Activated CD8-positive, alpha-beta T cell treated with anti-CD3 and anti-CD28 coated beads for 36 hours (primary cell): ENCODE results near the gene SLC25A18. TPM values are rescaled to one million over a fixed set of nuclear protein-coding genes. Genes with fewer than 3 reads are reported as not detected.

Experiments
- ATAC-seq: fragments of 200-7000 bp; cut with Tn5 transposase; one replicate; pipeline ENCODE4 v1.10.0; 2021; ENCODE audit warnings: mild to moderate bottlenecking, moderate library complexity
- CTCF ChIA-PET: fragments of 350-600 bp; sonication (Branson Sonifier 250); formaldehyde crosslinking; loops from one replicate; lab custom pipeline; 2021; ENCODE audit warnings: antibody characterized with exemption; lab: Charles Lee
- POLR2A ChIA-PET: fragments of 350-600 bp; sonication (Branson Sonifier 250); formaldehyde crosslinking; loops from one replicate; lab custom pipeline; 2021; ENCODE audit warnings: antibody characterized with exemption; lab: Charles Lee
- DNase-seq: peaks from one replicate; pipeline ENCODE4 v3.0.0-alpha.2; 2020
- H3K27ac Mint-ChIP-seq: one replicate; pipeline ENCODE4 v1.8.0; 2021; ENCODE audit warnings: mild to moderate bottlenecking, mixed read lengths
- H3K27me3 Mint-ChIP-seq: one replicate; pipeline ENCODE4 v1.8.0; 2021; ENCODE audit warnings: mixed read lengths
- H3K36me3 Mint-ChIP-seq: one replicate; pipeline ENCODE4 v1.8.0; 2021; ENCODE audit warnings: low read depth, mixed read lengths
- H3K4me1 Mint-ChIP-seq: one replicate; pipeline ENCODE4 v1.8.0; 2021; ENCODE audit warnings: low read depth, mixed read lengths
- H3K4me3 Mint-ChIP-seq: one replicate; pipeline ENCODE4 v1.8.0; 2021; ENCODE audit warnings: mild to moderate bottlenecking, moderate library complexity, mixed read lengths
- H3K9me3 Mint-ChIP-seq: one replicate; pipeline ENCODE4 v1.8.0; 2021; ENCODE audit warnings: mixed read lengths
- intact Hi-C: fragments of 100-400 bp; cut with micrococcal nuclease; formaldehyde crosslinking; loops from one replicate; pipeline ENCODE4 v1.10.0; 2022
- total RNA-seq, 2 experiments: library from RNA; stranded (reverse); gene quantifications; one replicate each; pipeline ENCODE4 v1.2.3, GENCODE V29; 2021
- TF ChIP-seq, protein P1 (sequence below): fragments of 200-600 bp; IDR thresholded peaks from one replicate; pipeline ENCODE4 v1.8.0; 2022; ENCODE audit warnings: antibody characterized with exemption, mild to moderate bottlenecking

SLC25A18 gene
- total RNA-seq, 2 experiments from 2014 or later: not detected

GRCh38 chr22:17523925-17524324 lies 39.4 kb upstream of the SLC25A18 start:
- no peaks in the 10 kb centered on the region for H3K36me3 Mint-ChIP-seq
- no peak overlapping the region for H3K27ac Mint-ChIP-seq
- no peak overlapping the region for H3K4me3 Mint-ChIP-seq
- peaks cover 25% of the 10 kb centered on the region for H3K27me3 Mint-ChIP-seq
- CTCF ChIA-PET: no interaction called here
- H3K9me3 Mint-ChIP-seq: no peaks in the 10 kb centered on the region
- TF ChIP-seq, protein P1, sequence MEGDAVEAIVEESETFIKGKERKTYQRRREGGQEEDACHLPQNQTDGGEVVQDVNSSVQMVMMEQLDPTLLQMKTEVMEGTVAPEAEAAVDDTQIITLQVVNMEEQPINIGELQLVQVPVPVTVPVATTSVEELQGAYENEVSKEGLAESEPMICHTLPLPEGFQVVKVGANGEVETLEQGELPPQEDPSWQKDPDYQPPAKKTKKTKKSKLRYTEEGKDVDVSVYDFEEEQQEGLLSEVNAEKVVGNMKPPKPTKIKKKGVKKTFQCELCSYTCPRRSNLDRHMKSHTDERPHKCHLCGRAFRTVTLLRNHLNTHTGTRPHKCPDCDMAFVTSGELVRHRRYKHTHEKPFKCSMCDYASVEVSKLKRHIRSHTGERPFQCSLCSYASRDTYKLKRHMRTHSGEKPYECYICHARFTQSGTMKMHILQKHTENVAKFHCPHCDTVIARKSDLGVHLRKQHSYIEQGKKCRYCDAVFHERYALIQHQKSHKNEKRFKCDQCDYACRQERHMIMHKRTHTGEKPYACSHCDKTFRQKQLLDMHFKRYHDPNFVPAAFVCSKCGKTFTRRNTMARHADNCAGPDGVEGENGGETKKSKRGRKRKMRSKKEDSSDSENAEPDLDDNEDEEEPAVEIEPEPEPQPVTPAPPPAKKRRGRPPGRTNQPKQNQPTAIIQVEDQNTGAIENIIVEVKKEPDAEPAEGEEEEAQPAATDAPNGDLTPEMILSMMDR: no peak
- peaks cover 4% of the 10 kb centered on the region for H3K4me1 Mint-ChIP-seq
- intact Hi-C loops: no loop called here
- no peak for DNase-seq
- POLR2A ChIA-PET: no interaction called here
- ATAC-seq: no peak

DNA sequence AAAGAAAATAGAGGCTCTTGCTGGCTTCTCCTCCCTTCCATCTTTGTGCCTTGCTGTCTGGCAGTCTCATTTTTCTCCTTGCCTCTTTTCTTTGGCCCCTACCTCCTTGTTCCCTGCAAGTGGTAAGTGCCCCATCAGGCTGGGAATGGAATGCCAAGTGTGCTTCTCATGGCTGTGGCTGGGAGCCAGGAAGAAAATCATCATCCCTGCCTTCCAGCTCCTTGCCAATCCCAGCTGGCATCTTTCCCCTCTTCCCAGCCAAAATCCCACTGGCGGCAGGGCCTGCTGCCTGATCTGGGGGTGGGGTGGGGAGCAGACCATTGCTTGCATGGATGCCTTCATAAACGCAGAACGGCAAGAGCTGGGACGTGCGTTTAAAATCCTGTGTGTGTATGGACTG lies 27.0 kb upstream of the SLC25A18 start:
- CTCF ChIA-PET: interaction anchor here (1.1 to 2.0 kb wide), 2 partner anchors 22 to 365 kb away, joined by 5 read pairs; no protein-coding TSS in a partner anchor
- no peaks in the 10 kb centered on the region for H3K36me3 Mint-ChIP-seq

DNA sequence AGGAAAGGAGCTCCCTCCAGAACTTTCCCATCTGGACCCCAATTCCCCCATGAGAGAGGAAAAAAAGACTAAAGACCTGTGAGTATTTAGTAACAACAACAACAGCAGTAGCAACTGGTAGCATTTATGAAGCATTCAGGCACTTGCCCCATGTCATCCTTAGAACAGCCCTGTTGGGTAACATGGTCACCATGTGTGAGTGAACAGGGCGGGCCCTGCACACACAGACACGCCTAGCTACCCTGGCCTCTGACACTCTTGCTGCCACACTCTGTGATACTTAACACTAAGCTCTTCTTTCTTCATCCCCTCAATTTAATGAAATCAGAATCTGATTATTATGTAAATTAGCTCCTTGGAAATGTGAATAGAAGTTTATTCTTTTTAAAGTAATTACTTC lies 26.1 kb upstream of the SLC25A18 start:
- H3K36me3 Mint-ChIP-seq: no peaks in the 10 kb centered on the region
- CTCF ChIA-PET: interaction anchor here (1.1 to 2.0 kb wide), 2 partner anchors 21 to 366 kb away, joined by 5 read pairs; no protein-coding TSS in a partner anchor
- H3K27me3 Mint-ChIP-seq: no peaks in the 10 kb centered on the region
- intact Hi-C loops: no loop called here
- no peaks in the 10 kb centered on the region for H3K4me1 Mint-ChIP-seq
- no peaks in the 10 kb centered on the region for H3K9me3 Mint-ChIP-seq
- H3K27ac Mint-ChIP-seq: no peak overlapping the region
- no peak for DNase-seq
- no peak for ATAC-seq
- POLR2A ChIA-PET: no interaction called here
- TF ChIP-seq, protein P1: no peak
- no peak overlapping the region for H3K4me3 Mint-ChIP-seq

More for the DNA sequence above, 27.0 kb upstream of the SLC25A18 start:
- TF ChIP-seq, protein P1: no peak
- Mint-ChIP-seq H3K27ac (no peak overlapping the region), H3K9me3 (no peaks in the 10 kb centered on the region), H3K27me3 (no peaks in the 10 kb centered on the region), H3K4me1 (no peaks in the 10 kb centered on the region), H3K4me3 (no peak overlapping the region)
- intact Hi-C loops: no loop called here
- no peak for DNase-seq
- ATAC-seq: no peak
- POLR2A ChIA-PET: interaction anchor here (1.1 kb wide), 1 partner anchor 28 kb away, joined by 3 read pairs; no protein-coding TSS in a partner anchor

DNA sequence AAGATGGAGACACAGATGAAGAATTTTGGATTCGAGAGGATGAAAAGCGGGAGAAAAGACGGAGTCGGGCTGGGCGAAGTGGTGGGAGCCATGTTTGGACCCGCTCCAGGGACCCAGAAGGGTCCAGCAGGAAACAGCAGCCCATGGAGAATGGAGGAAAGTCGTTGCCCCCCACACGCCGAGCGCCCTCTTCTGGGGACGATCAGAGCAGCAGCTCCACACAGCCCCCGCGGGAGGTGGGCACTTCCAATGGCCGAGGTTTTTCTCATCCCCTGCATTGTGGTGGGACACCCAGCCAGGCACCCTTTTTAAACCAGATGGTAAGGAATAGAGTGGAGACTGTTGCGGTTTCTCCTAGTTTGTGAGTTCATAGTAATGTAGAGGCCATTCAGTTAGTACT lies 22.8 kb upstream of the SLC25A18 start:
- DNase-seq: peak; percentile 4
- Mint-ChIP-seq H3K4me1 (no peaks in the 10 kb centered on the region), H3K36me3 (no peaks in the 10 kb centered on the region), H3K4me3 (no peak overlapping the region), H3K27ac (no peak overlapping the region), H3K27me3 (no peaks in the 10 kb centered on the region), H3K9me3 (no peaks in the 10 kb centered on the region)
- intact Hi-C loops: no loop called here
- ChIA-PET POLR2A (no interaction called here), CTCF (no interaction called here)
- TF ChIP-seq, protein P1: no peak
- ATAC-seq: no peak

GRCh38 chr22:17541476-17541875 lies 21.8 kb upstream of the SLC25A18 start:
- no peaks in the 10 kb centered on the region for H3K27me3 Mint-ChIP-seq
- no peaks in the 10 kb centered on the region for H3K36me3 Mint-ChIP-seq
- DNase-seq (no peak), ATAC-seq (no peak)
- POLR2A ChIA-PET: no interaction called here
- TF ChIP-seq, protein P1: no peak
- no peak overlapping the region for H3K27ac Mint-ChIP-seq
- H3K4me3 Mint-ChIP-seq: no peak overlapping the region
- H3K4me1 Mint-ChIP-seq: no peaks in the 10 kb centered on the region
- CTCF ChIA-PET: no interaction called here
- intact Hi-C loops: no loop called here
- no peaks in the 10 kb centered on the region for H3K9me3 Mint-ChIP-seq
